ENCODE results near the gene PTRH1. TPM values are rescaled to one million over a fixed set of nuclear protein-coding genes. Genes with fewer than 3 reads are reported as not detected.

Gene PTRH1
- total RNA-seq, 1 experiment from 2014 or later, result 16.9 TPM

DNA sequence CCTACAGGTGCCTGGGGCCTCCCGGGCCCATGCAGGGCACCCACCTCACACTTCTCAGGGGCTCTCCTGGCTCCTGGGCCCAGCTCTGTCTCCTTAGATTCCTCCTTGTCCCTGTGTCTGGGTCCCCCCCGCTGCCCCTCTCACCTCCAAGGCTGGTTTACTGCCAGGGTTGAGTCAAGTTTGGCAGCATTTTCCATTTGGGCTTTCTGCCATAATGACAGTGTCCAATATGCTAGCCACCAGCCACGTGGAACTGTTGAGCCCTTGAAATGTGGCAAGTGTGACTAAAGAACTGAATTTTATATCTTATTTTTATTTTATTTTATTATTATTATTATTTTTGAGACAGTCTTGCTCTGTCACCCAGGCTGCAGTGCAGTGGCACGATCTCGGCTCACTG lies 2.3 kb upstream of the PTRH1 start:
- ATAC-seq (no peak), DNase-seq (ENCODE audit: low spot score) (no peak)
- no peak for TF ChIP-seq MYBL2 (CRISPR knock-in tag; IDR thresholded peaks at IDR 0.05)
- no peak for TF ChIP-seq TP53 (CRISPR knock-in tag; IDR thresholded peaks at IDR 0.05)
- no peak for TF ChIP-seq ZNF317 (CRISPR knock-in tag; IDR thresholded peaks at IDR 0.05; ENCODE audit: borderline replicate concordance, low read depth)
- no peak for TF ChIP-seq CREM (CRISPR knock-in tag; IDR thresholded peaks at IDR 0.05)
- no peak for TF ChIP-seq GRHL2 (CRISPR knock-in tag; IDR thresholded peaks at IDR 0.05; ENCODE audit: insufficient replicate concordance, severe bottlenecking)
- TF ChIP-seq ZNF671 (CRISPR knock-in tag; IDR thresholded peaks at IDR 0.05), result no peak
- TF ChIP-seq NFATC4 (CRISPR knock-in tag; IDR thresholded peaks at IDR 0.05), result no peak
- no peak for TF ChIP-seq ZBTB21 (CRISPR knock-in tag; IDR thresholded peaks at IDR 0.05; ENCODE audit: borderline replicate concordance)
- TF ChIP-seq ZNF396 (CRISPR knock-in tag; IDR thresholded peaks at IDR 0.05; ENCODE audit: borderline replicate concordance), result no peak
- no peak for TF ChIP-seq HMGA2 (CRISPR knock-in tag; IDR thresholded peaks at IDR 0.05)
- H3K27ac Mint-ChIP-seq, result no peak overlapping the region
- CTCF ChIA-PET, result interaction anchor here (7.3 kb wide), 1 partner anchor 17 kb away, joined by 73 read pairs; the partner anchor contains the start of gene TOR2A
- H3K9me3 Mint-ChIP-seq, result no peaks in the 10 kb centered on the region
- no peaks in the 10 kb centered on the region for H3K27me3 Mint-ChIP-seq (ENCODE audit: low read depth)
- no peak overlapping the region for H3K4me3 Mint-ChIP-seq
- H3K36me3 Mint-ChIP-seq, result no peaks in the 10 kb centered on the region
- peaks cover 16% of the 10 kb centered on the region for H3K4me1 Mint-ChIP-seq
- POLR2A ChIA-PET, result no interaction called here

DNA sequence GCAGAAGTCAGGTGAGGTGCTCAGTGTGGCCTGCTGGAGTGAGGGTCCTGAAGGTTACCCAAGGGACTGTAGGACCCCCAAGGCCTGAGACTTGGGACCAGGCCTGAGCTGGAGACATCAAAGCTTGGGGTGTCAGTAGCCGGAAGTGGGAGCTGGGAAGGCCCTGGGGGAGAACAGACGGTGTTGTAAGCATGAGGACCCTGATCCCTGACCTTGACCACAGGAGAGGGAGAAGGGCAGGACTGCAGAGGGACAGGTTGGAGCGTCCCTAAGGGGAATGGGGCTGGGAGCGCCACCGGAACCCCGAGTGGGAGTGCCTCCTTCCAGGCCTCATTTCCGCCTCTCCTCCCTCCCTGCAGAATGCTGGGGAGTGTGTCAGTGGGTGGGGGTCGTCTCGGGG lies 949 bp upstream of the PTRH1 start:
- DNase-seq (ENCODE audit: low spot score), result no peak

More for the DNA sequence above, 949 bp upstream of the PTRH1 start:
- Mint-ChIP-seq H3K36me3 (no peaks in the 10 kb centered on the region), H3K27ac (peak overlapping the region; percentile 74; the same call in 1 of the 2 replicates), H3K27me3 (ENCODE audit: low read depth) (no peaks in the 10 kb centered on the region), H3K4me1 (peaks cover 22% of the 10 kb centered on the region), H3K9me3 (no peaks in the 10 kb centered on the region), H3K4me3 (peak overlapping the region; percentile 97)
- ATAC-seq, result no peak
- TF ChIP-seq ZNF416 (CRISPR knock-in tag; IDR thresholded peaks at IDR 0.05), result no peak
- no peak for TF ChIP-seq SP1 (CRISPR knock-in tag; conservative IDR thresholded peaks at IDR 0.05)
- TF ChIP-seq, protein P1, sequence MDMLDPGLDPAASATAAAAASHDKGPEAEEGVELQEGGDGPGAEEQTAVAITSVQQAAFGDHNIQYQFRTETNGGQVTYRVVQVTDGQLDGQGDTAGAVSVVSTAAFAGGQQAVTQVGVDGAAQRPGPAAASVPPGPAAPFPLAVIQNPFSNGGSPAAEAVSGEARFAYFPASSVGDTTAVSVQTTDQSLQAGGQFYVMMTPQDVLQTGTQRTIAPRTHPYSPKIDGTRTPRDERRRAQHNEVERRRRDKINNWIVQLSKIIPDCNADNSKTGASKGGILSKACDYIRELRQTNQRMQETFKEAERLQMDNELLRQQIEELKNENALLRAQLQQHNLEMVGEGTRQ (CRISPR knock-in tag; IDR thresholded peaks at IDR 0.05), result no peak
- TF ChIP-seq, protein P2, sequence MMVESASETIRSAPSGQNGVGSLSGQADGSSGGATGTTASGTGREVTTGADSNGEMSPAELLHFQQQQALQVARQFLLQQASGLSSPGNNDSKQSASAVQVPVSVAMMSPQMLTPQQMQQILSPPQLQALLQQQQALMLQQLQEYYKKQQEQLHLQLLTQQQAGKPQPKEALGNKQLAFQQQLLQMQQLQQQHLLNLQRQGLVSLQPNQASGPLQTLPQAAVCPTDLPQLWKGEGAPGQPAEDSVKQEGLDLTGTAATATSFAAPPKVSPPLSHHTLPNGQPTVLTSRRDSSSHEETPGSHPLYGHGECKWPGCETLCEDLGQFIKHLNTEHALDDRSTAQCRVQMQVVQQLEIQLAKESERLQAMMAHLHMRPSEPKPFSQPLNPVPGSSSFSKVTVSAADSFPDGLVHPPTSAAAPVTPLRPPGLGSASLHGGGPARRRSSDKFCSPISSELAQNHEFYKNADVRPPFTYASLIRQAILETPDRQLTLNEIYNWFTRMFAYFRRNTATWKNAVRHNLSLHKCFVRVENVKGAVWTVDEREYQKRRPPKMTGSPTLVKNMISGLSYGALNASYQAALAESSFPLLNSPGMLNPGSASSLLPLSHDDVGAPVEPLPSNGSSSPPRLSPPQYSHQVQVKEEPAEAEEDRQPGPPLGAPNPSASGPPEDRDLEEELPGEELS (CRISPR knock-in tag; IDR thresholded peaks at IDR 0.05), result no peak
- TF ChIP-seq, protein P3, sequence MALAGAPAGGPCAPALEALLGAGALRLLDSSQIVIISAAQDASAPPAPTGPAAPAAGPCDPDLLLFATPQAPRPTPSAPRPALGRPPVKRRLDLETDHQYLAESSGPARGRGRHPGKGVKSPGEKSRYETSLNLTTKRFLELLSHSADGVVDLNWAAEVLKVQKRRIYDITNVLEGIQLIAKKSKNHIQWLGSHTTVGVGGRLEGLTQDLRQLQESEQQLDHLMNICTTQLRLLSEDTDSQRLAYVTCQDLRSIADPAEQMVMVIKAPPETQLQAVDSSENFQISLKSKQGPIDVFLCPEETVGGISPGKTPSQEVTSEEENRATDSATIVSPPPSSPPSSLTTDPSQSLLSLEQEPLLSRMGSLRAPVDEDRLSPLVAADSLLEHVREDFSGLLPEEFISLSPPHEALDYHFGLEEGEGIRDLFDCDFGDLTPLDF (CRISPR knock-in tag; IDR thresholded peaks at IDR 0.05), result no peak
- no peak for TF ChIP-seq RELA (CRISPR knock-in tag; IDR thresholded peaks at IDR 0.05; ENCODE audit: borderline replicate concordance)
- TF ChIP-seq, protein P4, sequence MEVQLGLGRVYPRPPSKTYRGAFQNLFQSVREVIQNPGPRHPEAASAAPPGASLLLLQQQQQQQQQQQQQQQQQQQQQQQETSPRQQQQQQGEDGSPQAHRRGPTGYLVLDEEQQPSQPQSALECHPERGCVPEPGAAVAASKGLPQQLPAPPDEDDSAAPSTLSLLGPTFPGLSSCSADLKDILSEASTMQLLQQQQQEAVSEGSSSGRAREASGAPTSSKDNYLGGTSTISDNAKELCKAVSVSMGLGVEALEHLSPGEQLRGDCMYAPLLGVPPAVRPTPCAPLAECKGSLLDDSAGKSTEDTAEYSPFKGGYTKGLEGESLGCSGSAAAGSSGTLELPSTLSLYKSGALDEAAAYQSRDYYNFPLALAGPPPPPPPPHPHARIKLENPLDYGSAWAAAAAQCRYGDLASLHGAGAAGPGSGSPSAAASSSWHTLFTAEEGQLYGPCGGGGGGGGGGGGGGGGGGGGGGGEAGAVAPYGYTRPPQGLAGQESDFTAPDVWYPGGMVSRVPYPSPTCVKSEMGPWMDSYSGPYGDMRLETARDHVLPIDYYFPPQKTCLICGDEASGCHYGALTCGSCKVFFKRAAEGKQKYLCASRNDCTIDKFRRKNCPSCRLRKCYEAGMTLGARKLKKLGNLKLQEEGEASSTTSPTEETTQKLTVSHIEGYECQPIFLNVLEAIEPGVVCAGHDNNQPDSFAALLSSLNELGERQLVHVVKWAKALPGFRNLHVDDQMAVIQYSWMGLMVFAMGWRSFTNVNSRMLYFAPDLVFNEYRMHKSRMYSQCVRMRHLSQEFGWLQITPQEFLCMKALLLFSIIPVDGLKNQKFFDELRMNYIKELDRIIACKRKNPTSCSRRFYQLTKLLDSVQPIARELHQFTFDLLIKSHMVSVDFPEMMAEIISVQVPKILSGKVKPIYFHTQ (CRISPR knock-in tag; IDR thresholded peaks at IDR 0.05), result no peak
- TF ChIP-seq, protein P5, sequence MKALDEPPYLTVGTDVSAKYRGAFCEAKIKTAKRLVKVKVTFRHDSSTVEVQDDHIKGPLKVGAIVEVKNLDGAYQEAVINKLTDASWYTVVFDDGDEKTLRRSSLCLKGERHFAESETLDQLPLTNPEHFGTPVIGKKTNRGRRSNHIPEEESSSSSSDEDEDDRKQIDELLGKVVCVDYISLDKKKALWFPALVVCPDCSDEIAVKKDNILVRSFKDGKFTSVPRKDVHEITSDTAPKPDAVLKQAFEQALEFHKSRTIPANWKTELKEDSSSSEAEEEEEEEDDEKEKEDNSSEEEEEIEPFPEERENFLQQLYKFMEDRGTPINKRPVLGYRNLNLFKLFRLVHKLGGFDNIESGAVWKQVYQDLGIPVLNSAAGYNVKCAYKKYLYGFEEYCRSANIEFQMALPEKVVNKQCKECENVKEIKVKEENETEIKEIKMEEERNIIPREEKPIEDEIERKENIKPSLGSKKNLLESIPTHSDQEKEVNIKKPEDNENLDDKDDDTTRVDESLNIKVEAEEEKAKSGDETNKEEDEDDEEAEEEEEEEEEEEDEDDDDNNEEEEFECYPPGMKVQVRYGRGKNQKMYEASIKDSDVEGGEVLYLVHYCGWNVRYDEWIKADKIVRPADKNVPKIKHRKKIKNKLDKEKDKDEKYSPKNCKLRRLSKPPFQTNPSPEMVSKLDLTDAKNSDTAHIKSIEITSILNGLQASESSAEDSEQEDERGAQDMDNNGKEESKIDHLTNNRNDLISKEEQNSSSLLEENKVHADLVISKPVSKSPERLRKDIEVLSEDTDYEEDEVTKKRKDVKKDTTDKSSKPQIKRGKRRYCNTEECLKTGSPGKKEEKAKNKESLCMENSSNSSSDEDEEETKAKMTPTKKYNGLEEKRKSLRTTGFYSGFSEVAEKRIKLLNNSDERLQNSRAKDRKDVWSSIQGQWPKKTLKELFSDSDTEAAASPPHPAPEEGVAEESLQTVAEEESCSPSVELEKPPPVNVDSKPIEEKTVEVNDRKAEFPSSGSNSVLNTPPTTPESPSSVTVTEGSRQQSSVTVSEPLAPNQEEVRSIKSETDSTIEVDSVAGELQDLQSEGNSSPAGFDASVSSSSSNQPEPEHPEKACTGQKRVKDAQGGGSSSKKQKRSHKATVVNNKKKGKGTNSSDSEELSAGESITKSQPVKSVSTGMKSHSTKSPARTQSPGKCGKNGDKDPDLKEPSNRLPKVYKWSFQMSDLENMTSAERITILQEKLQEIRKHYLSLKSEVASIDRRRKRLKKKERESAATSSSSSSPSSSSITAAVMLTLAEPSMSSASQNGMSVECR (CRISPR knock-in tag; IDR thresholded peaks at IDR 0.05; ENCODE audit: borderline replicate concordance), result no peak
- TF ChIP-seq RORB (CRISPR knock-in tag; IDR thresholded peaks at IDR 0.05), result no peak
- no peak for TF ChIP-seq NR2C2 (CRISPR knock-in tag; IDR thresholded peaks at IDR 0.05)
- no peak for TF ChIP-seq HMGA2 (CRISPR knock-in tag; IDR thresholded peaks at IDR 0.05)
- TF ChIP-seq EMX1 (CRISPR knock-in tag; IDR thresholded peaks at IDR 0.05), result no peak
- TF ChIP-seq, protein P6, sequence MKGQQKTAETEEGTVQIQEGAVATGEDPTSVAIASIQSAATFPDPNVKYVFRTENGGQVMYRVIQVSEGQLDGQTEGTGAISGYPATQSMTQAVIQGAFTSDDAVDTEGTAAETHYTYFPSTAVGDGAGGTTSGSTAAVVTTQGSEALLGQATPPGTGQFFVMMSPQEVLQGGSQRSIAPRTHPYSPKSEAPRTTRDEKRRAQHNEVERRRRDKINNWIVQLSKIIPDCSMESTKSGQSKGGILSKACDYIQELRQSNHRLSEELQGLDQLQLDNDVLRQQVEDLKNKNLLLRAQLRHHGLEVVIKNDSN (CRISPR knock-in tag; IDR thresholded peaks at IDR 0.05), result no peak
- TF ChIP-seq ZNF121 (CRISPR knock-in tag; IDR thresholded peaks at IDR 0.05), result no peak
- CTCF ChIA-PET, result interaction anchor here (1.1 to 7.3 kb wide), 6 partner anchors 9 to 214 kb away, joined by 3 to 73 read pairs (median 4); partner anchors contain the start of genes PIP5KL1 and TOR2A
- POLR2A ChIA-PET, result interaction anchor here (1.4 kb wide), 1 partner anchor 138 kb away, joined by 4 read pairs; no protein-coding TSS in a partner anchor

All from WTC11 (cell line).